Measurements from ENCODE around the gene ZP1. TPM values are rescaled to one million over a fixed set of nuclear protein-coding genes. Genes with fewer than 3 reads are reported as not detected.

Gene ZP1
- total and polyA plus RNA-seq, 2 of the 8 experiments (the other 6 are each of a cell fraction or from before 2014, with no cell fraction given), result not detected

- Histone ChIP-seq H3K23ac (ENCODE audit: insufficient read length) (no peak overlapping the region), H3K18ac (ENCODE audit: extremely low read depth, low read length) (no peak overlapping the region), H4K8ac (ENCODE audit: extremely low read depth, insufficient read depth, low read length) (no peak overlapping the region), H3K56ac (replicated peaks; ENCODE audit: insufficient read length, low read depth, low read length) (no peak overlapping the region), H2AK5ac (ENCODE audit: low read depth, low read length) (no peak overlapping the region), H3K79me1 (ENCODE audit: low read depth, low read length) (no peaks in the 10 kb centered on the region), H4K5ac (ENCODE audit: insufficient read length, low read depth, low read length) (no peak overlapping the region), H3K27me3 (replicated peaks in 1 of 4; ENCODE audit: control insufficient read depth in 3 of 4, extremely low read depth in 1 of 4, insufficient read depth in 3 of 4, low read length in 3 of 4) (no peaks in the 10 kb centered on the region), H3K9me3 (ENCODE audit: insufficient read depth in 2 of 2, low read depth in 1 of 2, low read length in 1 of 2) (no peaks in the 10 kb centered on the region), H2BK20ac (ENCODE audit: low read length) (no peak overlapping the region), H3K36me3 (ENCODE audit: control insufficient read depth in 2 of 4, insufficient read depth in 4 of 4, low read length in 3 of 4) (no peaks in the 10 kb centered on the region), H2BK12ac (ENCODE audit: low read depth, low read length) (no peak overlapping the region), H3K79me2 (ENCODE audit: control insufficient read depth in 1 of 2, insufficient read depth in 2 of 2, low read length in 2 of 2) (no peaks in the 10 kb centered on the region), H3K4ac (replicated peaks; ENCODE audit: insufficient read length, low read depth, low read length) (no peak overlapping the region), H3K4me1 (replicated peaks in 1 of 4; ENCODE audit: control insufficient read depth in 3 of 4, insufficient read depth in 4 of 4, low read length in 3 of 4) (no peaks in the 10 kb centered on the region), H3K4me2 (ENCODE audit: insufficient read depth in 1 of 2, low read depth in 2 of 2, low read length in 2 of 2) (no peak overlapping the region), H3K4me3 (ENCODE audit: extremely low read depth in 1 of 4, insufficient read depth in 2 of 4, low read depth in 3 of 4, low read length in 4 of 4) (no peak overlapping the region), H2BK15ac (ENCODE audit: low read length) (no peak overlapping the region), H3K27ac (ENCODE audit: low read depth, low read length) (no peak overlapping the region), H2BK120ac (replicated peaks; ENCODE audit: low read depth, low read length) (no peak overlapping the region), H3K14ac (ENCODE audit: insufficient read length) (no peak overlapping the region), H4K20me1 (replicated peaks in 1 of 2; ENCODE audit: control insufficient read depth in 1 of 2, insufficient read depth in 2 of 2, low read length in 2 of 2) (no peaks in the 10 kb centered on the region), H3K9ac (replicated peaks in 1 of 4; ENCODE audit: extremely low read depth in 1 of 4, low read depth in 3 of 4, low read length in 3 of 4) (no peak overlapping the region), H2AFZ (ENCODE audit: low read length) (no peak overlapping the region), H4K91ac (replicated peaks; ENCODE audit: insufficient read length, low read length) (no peak overlapping the region), H2BK5ac (ENCODE audit: low read depth, low read length) (no peak overlapping the region), H3K23me2 (ENCODE audit: low read depth, low read length) (no peaks in the 10 kb centered on the region)
- ChIA-PET CTCF (ENCODE audit: partially characterized antibody) (interaction anchor here (0.5 to 6.5 kb wide), 5 partner anchors 9 to 32 kb away, joined by 3 to 38 read pairs (median 4); no protein-coding TSS in a partner anchor), POLR2A (ENCODE audit: partially characterized antibody) (no interaction called here)
- TF ChIP-seq SIX5 (IDR thresholded peaks at IDR 0.05; ENCODE audit: low read depth, low read length), result no peak
- TF ChIP-seq ASH2L (IDR thresholded peaks at IDR 0.05; ENCODE audit: low read length), result no peak
- no peak for TF ChIP-seq SAP30 (IDR thresholded peaks at IDR 0.05; ENCODE audit: insufficient read depth, insufficient replicate concordance, low read length)
- no peak for TF ChIP-seq TCF12 (IDR thresholded peaks at IDR 0.05; ENCODE audit: low read depth, low read length)
- FAIRE-seq (no peak), DNase-seq (ENCODE audit: low read depth in 1 of 2, low spot score in 2 of 2) (no peak)
- 85% methylated on average over 16 of the region's 16 CpGs; no CpG with 5 or more reads in 1 of the 2 experiments for WGBS, 2 experiments (ENCODE audit: extremely low coverage in 1 of 2, insufficient coverage in 1 of 2, insufficient read length in 1 of 2, insufficient replicate concordance in 2 of 2, low coverage in 1 of 2, low lambda C conversion rate in 2 of 2, missing lambda C conversion rate in 1 of 2)
Observed at GRCh38 chr11:60863550-60864521, 3.5 kb upstream of the ZP1 start.
